A549 (cell line): ENCODE results near the gene KIRREL1. TPM values are rescaled to one million over a fixed set of nuclear protein-coding genes. Genes with fewer than 3 reads are reported as not detected.

Source experiments
- ATAC-seq, 2 experiments: fragments of 200-7000 bp in 1 of 2; fragments of >200 bp in 1 of 2; cut with Nextera tagmentation in 1 of 2; cut with Tn5 transposase in 1 of 2; 3 replicates each; pipeline versions ENCODE4 v1.8.0 to v1.9.1; 2018 to 2020; ENCODE audit warnings: mild to moderate bottlenecking in 1 of 2, moderate library complexity in 1 of 2
- CTCF ChIA-PET: fragments of 300-600 bp; sonication (Branson Sonifier 250); formaldehyde crosslinking; extraction: SDS; loops from one replicate; lab custom pipeline; 2021; ENCODE audit warnings: antibody characterized with exemption, inconsistent platforms; lab: Yijun Ruan, JAX
- POLR2A ChIA-PET: fragments of 350-600 bp; formaldehyde crosslinking; extraction: SDS; loops from one replicate; lab custom pipeline; 2021; ENCODE audit warnings: antibody characterized with exemption, inconsistent platforms; lab: Yijun Ruan, JAX
- DNase-seq, 2 experiments: peaks; one replicate each; pipeline versions ENCODE4 v3.0.0 to v3.0.0-alpha.2; 2011 to 2016; ENCODE audit warnings: low read depth in 1 of 2, low spot score in 1 of 2
- FAIRE-seq: peaks from 2 replicates; lab custom pipeline; 2011; peaks lifted over from hg19 to GRCh38; lab: Jason Lieb, UNC
- H3K27ac ChIP-seq, 2 experiments: fragments of >200 bp; sonication (Bioruptor Twin); formaldehyde crosslinking; 3 replicates each; pipeline ENCODE4 v1.5.1; 2016 to 2017
- H3K4me1 ChIP-seq: fragments of >200 bp; sonication (Bioruptor Twin); formaldehyde crosslinking; 3 replicates; pipeline ENCODE4 v1.6.1; 2016
- H3K4me2 ChIP-seq: fragments of >200 bp; sonication (Bioruptor Twin); formaldehyde crosslinking; 3 replicates; pipeline ENCODE4 v1.6.1; 2016
- H3K4me3 ChIP-seq: fragments of >200 bp; sonication (Bioruptor Twin); formaldehyde crosslinking; 3 replicates; pipeline ENCODE4 v1.5.1; 2016
- H3K9me3 ChIP-seq: fragments of >200 bp; sonication (Bioruptor Twin); formaldehyde crosslinking; 3 replicates; pipeline ENCODE4 v1.6.1; 2016
- BCL3 ChIP-seq: fragments of >200 bp; sonication (Bioruptor Twin); formaldehyde crosslinking; IDR thresholded peaks from 3 replicates; pipeline ENCODE4 v1.6.1; 2016
- BHLHE40 ChIP-seq: IDR thresholded peaks from 2 replicates; pipeline ENCODE4 v1.6.1; 2012; ENCODE audit warnings: low read depth, low read length, inconsistent platforms
- CBX8 ChIP-seq: fragments of 200-600 bp; sonication (generic); IDR thresholded peaks from 2 replicates; pipeline ENCODE4 v1.6.1; 2016
- CEBPB ChIP-seq, 2 experiments: fragments of >200 bp in 1 of 2; sonication (Bioruptor Twin) in 1 of 2; formaldehyde crosslinking in 1 of 2; IDR thresholded peaks; 2 replicates each; pipeline ENCODE4 v1.6.1; 2012 to 2016
- CHD2 ChIP-seq: fragments of 150-350 bp; IDR thresholded peaks from 2 replicates; pipeline ENCODE4 v1.6.1; 2014; ENCODE audit warnings: low read length; ENCODE audit not compliant: partially characterized antibody
- E2F6 ChIP-seq: IDR thresholded peaks from 2 replicates; pipeline ENCODE4 v1.6.1; 2012; ENCODE audit warnings: low read depth, borderline replicate concordance
- EHF ChIP-seq: fragments of 250-450 bp; sonication (Bioruptor Pico); IDR thresholded peaks from 2 replicates; pipeline ENCODE4 v1.5.0; 2020; ENCODE audit warnings: mild to moderate bottlenecking
- ESRRA ChIP-seq: fragments of 150-350 bp; IDR thresholded peaks from 2 replicates; pipeline ENCODE4 v1.6.1; 2014; ENCODE audit warnings: mild to moderate bottlenecking, low read length, borderline replicate concordance
- GATA3 ChIP-seq: IDR thresholded peaks from 2 replicates; pipeline ENCODE4 v1.6.1; 2012; ENCODE audit warnings: borderline replicate concordance
- HES2 ChIP-seq: fragments of >200 bp; sonication (Bioruptor Twin); formaldehyde crosslinking; IDR thresholded peaks from 2 replicates; pipeline ENCODE4 v1.6.1; 2016
- HOXA7 ChIP-seq: fragments of 250-450 bp; sonication (Bioruptor Pico); IDR thresholded peaks from 2 replicates; pipeline ENCODE4 v1.5.0; 2020; ENCODE audit warnings: mild to moderate bottlenecking, moderate library complexity
- HOXB13 ChIP-seq: fragments of 250-450 bp; sonication (Bioruptor Pico); IDR thresholded peaks from 2 replicates; pipeline ENCODE4 v1.5.0; 2020; ENCODE audit warnings: low read depth, mild to moderate bottlenecking, moderate library complexity
- HOXB5 ChIP-seq: fragments of 250-450 bp; sonication (Bioruptor Pico); IDR thresholded peaks from 2 replicates; pipeline ENCODE4 v1.5.0; 2020; ENCODE audit warnings: mild to moderate bottlenecking, moderate library complexity
- JUNB ChIP-seq: fragments of >200 bp; sonication (Bioruptor Twin); formaldehyde crosslinking; IDR thresholded peaks from 2 replicates; pipeline ENCODE4 v1.6.1; 2016
- KDM5A ChIP-seq: fragments of 200-600 bp; sonication (generic); IDR thresholded peaks from 2 replicates; pipeline ENCODE4 v1.6.1; 2016; ENCODE audit warnings: antibody characterized with exemption, mild to moderate bottlenecking
- MYC ChIP-seq: IDR thresholded peaks from 2 replicates; pipeline ENCODE4 v1.6.1; 2012; ENCODE audit warnings: mild to moderate bottlenecking, inconsistent platforms, low read length, improper control_type of control experiment, borderline replicate concordance
- NPAS2 ChIP-seq: fragments of 250-450 bp; sonication (Bioruptor Pico); IDR thresholded peaks from 2 replicates; pipeline ENCODE4 v1.8.0; 2022; ENCODE audit warnings: mild to moderate bottlenecking, moderate library complexity, borderline replicate concordance
- NR3C1 ChIP-seq: fragments of >200 bp; sonication (Bioruptor Twin); formaldehyde crosslinking; IDR thresholded peaks from 3 replicates; pipeline ENCODE4 v1.6.1; 2017
- PBX3 ChIP-seq: IDR thresholded peaks from 2 replicates; pipeline ENCODE4 v1.6.1; 2012
- POLR2A ChIP-seq: IDR thresholded peaks from 2 replicates; pipeline ENCODE4 v1.6.1; 2012; ENCODE audit warnings: mild to moderate bottlenecking, low read length
- POLR2AphosphoS2 ChIP-seq: conservative IDR thresholded peaks from 2 replicates; pipeline ENCODE4 v1.6.1; 2012; ENCODE audit warnings: low read length, improper control_type of control experiment, inconsistent platforms
- RCOR1 ChIP-seq: fragments of 150-350 bp; IDR thresholded peaks from 2 replicates; pipeline ENCODE4 v1.6.1; 2014; ENCODE audit warnings: antibody characterized with exemption, low read length, low read depth
- RNF2 ChIP-seq: fragments of 200-600 bp; sonication (generic); IDR thresholded peaks from 2 replicates; pipeline ENCODE4 v1.6.1; 2016; ENCODE audit warnings: low read depth, mild to moderate bottlenecking, antibody characterized with exemption, moderate library complexity, borderline replicate concordance
- SMC3 ChIP-seq: fragments of >200 bp; sonication (Bioruptor Twin); formaldehyde crosslinking; IDR thresholded peaks from 3 replicates; pipeline ENCODE4 v1.6.1; 2018; ENCODE audit warnings: inconsistent platforms
- TFCP2L1 ChIP-seq: fragments of 250-450 bp; sonication (Bioruptor Pico); IDR thresholded peaks from 2 replicates; pipeline ENCODE4 v1.5.0; 2021; ENCODE audit warnings: mild to moderate bottlenecking
- TP53 ChIP-seq: fragments of 250-450 bp; sonication (Bioruptor Pico); IDR thresholded peaks from 2 replicates; pipeline ENCODE4 v1.5.0; 2021; ENCODE audit warnings: mild to moderate bottlenecking, moderate library complexity
- ZNF302 ChIP-seq: fragments of 250-450 bp; sonication (Bioruptor Pico); IDR thresholded peaks from 2 replicates; pipeline ENCODE4 v1.9.0; 2021; ENCODE audit warnings: inconsistent platforms, mild to moderate bottlenecking, moderate library complexity
- ZSCAN20 ChIP-seq: fragments of 250-450 bp; sonication (Bioruptor Pico); IDR thresholded peaks from 2 replicates; pipeline ENCODE4 v1.8.0; 2022; ENCODE audit warnings: mild to moderate bottlenecking, moderate library complexity
- WGBS: methylation state at CpG from one replicate; pipeline ENCODE4 v1.1.6; 2017; ENCODE audit errors: missing lambda C conversion rate; 5-methylcytosine and 5-hydroxymethylcytosine counted together
- polyA plus RNA-seq, 4 experiments: library from polyadenylated mRNA; depleted of rRNA in 3 of 4; stranded (reverse); fragments of >200 nt; fragmentation: RNase III in 1 of 4; extraction: RNeasy Plus Mini Kit Qiagen cat#74134 plus additional on column Dnase treatment in 1 of 4; gene quantifications; 2 replicates in 3 of 4; 3 replicates in 1 of 4; pipeline ENCODE4 v1.2.3, GENCODE V29; 2011 to 2017
- TF ChIP-seq, protein P1 (sequence below): fragments of 200-600 bp; sonication (generic); IDR thresholded peaks from 2 replicates; pipeline ENCODE4 v1.6.1; 2016; ENCODE audit warnings: antibody characterized with exemption, mild to moderate bottlenecking, moderate library complexity

The KIRREL1 gene
- polyA plus RNA-seq, 2 of the 4 experiments (the other 2 are of a cell fraction), result 18.7 to 41.3 TPM

GRCh38 chr1:158062174-158062573, 68.7 kb downstream of the KIRREL1 start:
- WGBS, result 95% methylated on average over 7 of the region's 7 CpGs
- Histone ChIP-seq H3K27ac (no peak overlapping the region), H3K4me2 (no peak overlapping the region), H3K9me3 (no peaks in the 10 kb centered on the region), H3K4me3 (no peak overlapping the region), H3K4me1 (peaks cover 9% of the 10 kb centered on the region)
- TF ChIP-seq TP53 (CRISPR knock-in tag) (no peak), TFCP2L1 (CRISPR knock-in tag) (no peak), POLR2AphosphoS2 (no peak), EHF (CRISPR knock-in tag) (no peak), ZNF302 (CRISPR knock-in tag) (no peak), NR3C1 (no peak), NPAS2 (CRISPR knock-in tag) (no peak), HOXB5 (CRISPR knock-in tag) (no peak), HOXB13 (CRISPR knock-in tag) (no peak), ZSCAN20 (CRISPR knock-in tag) (no peak), CHD2 (no peak), MYC (no peak), PBX3 (no peak), HOXA7 (CRISPR knock-in tag) (no peak), KDM5A (no peak)
- TF ChIP-seq, protein P1, sequence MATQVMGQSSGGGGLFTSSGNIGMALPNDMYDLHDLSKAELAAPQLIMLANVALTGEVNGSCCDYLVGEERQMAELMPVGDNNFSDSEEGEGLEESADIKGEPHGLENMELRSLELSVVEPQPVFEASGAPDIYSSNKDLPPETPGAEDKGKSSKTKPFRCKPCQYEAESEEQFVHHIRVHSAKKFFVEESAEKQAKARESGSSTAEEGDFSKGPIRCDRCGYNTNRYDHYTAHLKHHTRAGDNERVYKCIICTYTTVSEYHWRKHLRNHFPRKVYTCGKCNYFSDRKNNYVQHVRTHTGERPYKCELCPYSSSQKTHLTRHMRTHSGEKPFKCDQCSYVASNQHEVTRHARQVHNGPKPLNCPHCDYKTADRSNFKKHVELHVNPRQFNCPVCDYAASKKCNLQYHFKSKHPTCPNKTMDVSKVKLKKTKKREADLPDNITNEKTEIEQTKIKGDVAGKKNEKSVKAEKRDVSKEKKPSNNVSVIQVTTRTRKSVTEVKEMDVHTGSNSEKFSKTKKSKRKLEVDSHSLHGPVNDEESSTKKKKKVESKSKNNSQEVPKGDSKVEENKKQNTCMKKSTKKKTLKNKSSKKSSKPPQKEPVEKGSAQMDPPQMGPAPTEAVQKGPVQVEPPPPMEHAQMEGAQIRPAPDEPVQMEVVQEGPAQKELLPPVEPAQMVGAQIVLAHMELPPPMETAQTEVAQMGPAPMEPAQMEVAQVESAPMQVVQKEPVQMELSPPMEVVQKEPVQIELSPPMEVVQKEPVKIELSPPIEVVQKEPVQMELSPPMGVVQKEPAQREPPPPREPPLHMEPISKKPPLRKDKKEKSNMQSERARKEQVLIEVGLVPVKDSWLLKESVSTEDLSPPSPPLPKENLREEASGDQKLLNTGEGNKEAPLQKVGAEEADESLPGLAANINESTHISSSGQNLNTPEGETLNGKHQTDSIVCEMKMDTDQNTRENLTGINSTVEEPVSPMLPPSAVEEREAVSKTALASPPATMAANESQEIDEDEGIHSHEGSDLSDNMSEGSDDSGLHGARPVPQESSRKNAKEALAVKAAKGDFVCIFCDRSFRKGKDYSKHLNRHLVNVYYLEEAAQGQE, result no peak
- ChIA-PET CTCF (interaction anchor here (0.7 to 2.3 kb wide), 4 partner anchors 15 to 99 kb away, joined by 3 to 8 read pairs (median 4); no protein-coding TSS in a partner anchor), POLR2A (no interaction called here)
- FAIRE-seq, result no peak
- ATAC-seq, result no peak
- DNase-seq, result no peak

GRCh38 chr1:158067662-158068061, 74.2 kb downstream of the KIRREL1 start:
- no peak overlapping the region for H3K27ac ChIP-seq
- CTCF ChIA-PET, result interaction anchor here (0.7 to 3.0 kb wide), 7 partner anchors 9 to 99 kb away, joined by 3 to 11 read pairs (median 3); no protein-coding TSS in a partner anchor
- peak in 1 of 2 experiments; percentile 24; a peak in 1 of 6 replicates for ATAC-seq

More at GRCh38 chr1:158067662-158068061, 74.2 kb downstream of the KIRREL1 start:
- DNase-seq (no peak), FAIRE-seq (no peak)
- Histone ChIP-seq H3K4me1 (no peaks in the 10 kb centered on the region), H3K9me3 (no peaks in the 10 kb centered on the region), H3K4me2 (no peak overlapping the region), H3K4me3 (no peak overlapping the region)
- WGBS, result 92% methylated on average over 5 of the region's 6 CpGs
- POLR2A ChIA-PET, result no interaction called here
- TF ChIP-seq TP53 (CRISPR knock-in tag), result no peak
- no peak for TF ChIP-seq BCL3
- no peak for TF ChIP-seq CEBPB (IDR thresholded peaks at IDR 0.05)
- no peak for TF ChIP-seq CBX8
- TF ChIP-seq BHLHE40, result no peak
- TF ChIP-seq SMC3, result no peak
- no peak for TF ChIP-seq E2F6
- TF ChIP-seq HES2, result no peak
- TF ChIP-seq HOXA7 (CRISPR knock-in tag), result no peak
- TF ChIP-seq RNF2, result no peak
- TF ChIP-seq ESRRA, result no peak
- no peak for TF ChIP-seq GATA3
- no peak for TF ChIP-seq RCOR1
- TF ChIP-seq POLR2A, result no peak
- TF ChIP-seq HOXB5 (CRISPR knock-in tag), result no peak
- no peak for TF ChIP-seq JUNB
